ENCODE data around the gene PTPRN2.

Gene PTPRN2

GRCh38 chr7:157758468-157759245, 829.0 kb downstream of the PTPRN2 start:
- Histone ChIP-seq H3K36me3 (ENCODE audit: control insufficient read depth, insufficient read depth, low read length) (no peaks in the 10 kb centered on the region), H3K9ac (ENCODE audit: low read length) (no peak overlapping the region), H3K27me3 (ENCODE audit: control insufficient read depth, insufficient read depth, low read length) (no peaks in the 10 kb centered on the region), H3K4me3 (ENCODE audit: low read length) (no peak overlapping the region), H3K9me3 (ENCODE audit: control insufficient read depth, low read length) (no peaks in the 10 kb centered on the region), H3K4me1 (ENCODE audit: control insufficient read depth, insufficient read depth, low read length) (no peaks in the 10 kb centered on the region)

GRCh38 chr7:157757776-157758467, 829.7 kb downstream of the PTPRN2 start:
- no peak overlapping the region for H3K4me3 ChIP-seq (ENCODE audit: low read length)
- H3K4me1 ChIP-seq (ENCODE audit: control insufficient read depth, insufficient read depth, low read length) = no peaks in the 10 kb centered on the region
- H3K9ac ChIP-seq (ENCODE audit: low read length) = no peak overlapping the region
- H3K36me3 ChIP-seq (ENCODE audit: control insufficient read depth, insufficient read depth, low read length) = no peaks in the 10 kb centered on the region
- no peaks in the 10 kb centered on the region for H3K27me3 ChIP-seq (ENCODE audit: control insufficient read depth, insufficient read depth, low read length)
- no peaks in the 10 kb centered on the region for H3K9me3 ChIP-seq (ENCODE audit: control insufficient read depth, low read length)

GRCh38 chr7:157757211-157757610, 830.4 kb downstream of the PTPRN2 start:
- Histone ChIP-seq H3K27me3 (ENCODE audit: control insufficient read depth, insufficient read depth, low read length) (no peaks in the 10 kb centered on the region), H3K4me3 (ENCODE audit: low read length) (no peak overlapping the region), H3K4me1 (ENCODE audit: control insufficient read depth, insufficient read depth, low read length) (no peaks in the 10 kb centered on the region), H3K36me3 (ENCODE audit: control insufficient read depth, insufficient read depth, low read length) (no peaks in the 10 kb centered on the region), H3K9ac (ENCODE audit: low read length) (no peak overlapping the region), H3K9me3 (ENCODE audit: control insufficient read depth, low read length) (no peaks in the 10 kb centered on the region)

- H3K9ac ChIP-seq (ENCODE audit: low read length) = no peak overlapping the region
- no peaks in the 10 kb centered on the region for H3K27me3 ChIP-seq (ENCODE audit: control insufficient read depth, insufficient read depth, low read length)
- H3K9me3 ChIP-seq (ENCODE audit: control insufficient read depth, low read length) = no peaks in the 10 kb centered on the region
- no peaks in the 10 kb centered on the region for H3K36me3 ChIP-seq (ENCODE audit: control insufficient read depth, insufficient read depth, low read length)
- no peak overlapping the region for H3K4me3 ChIP-seq (ENCODE audit: low read length)
- H3K4me1 ChIP-seq (ENCODE audit: control insufficient read depth, insufficient read depth, low read length) = no peaks in the 10 kb centered on the region
These were observed 831.9 kb downstream of the PTPRN2 start for GRCh38 chr7:157755741-157756140.

- no peaks in the 10 kb centered on the region for H3K4me1 ChIP-seq (ENCODE audit: control insufficient read depth, insufficient read depth, low read length)
- no peaks in the 10 kb centered on the region for H3K27me3 ChIP-seq (ENCODE audit: control insufficient read depth, insufficient read depth, low read length)
- no peaks in the 10 kb centered on the region for H3K9me3 ChIP-seq (ENCODE audit: control insufficient read depth, low read length)
- no peak overlapping the region for H3K9ac ChIP-seq (ENCODE audit: low read length)
- no peaks in the 10 kb centered on the region for H3K36me3 ChIP-seq (ENCODE audit: control insufficient read depth, insufficient read depth, low read length)
- H3K4me3 ChIP-seq (ENCODE audit: low read length) = no peak overlapping the region
These were observed 833.2 kb downstream of the PTPRN2 start for GRCh38 chr7:157754416-157754790.

- H3K36me3 ChIP-seq (ENCODE audit: control insufficient read depth, insufficient read depth, low read length) = no peaks in the 10 kb centered on the region
- no peak overlapping the region for H3K4me3 ChIP-seq (ENCODE audit: low read length)
These were observed 833.8 kb downstream of the PTPRN2 start for GRCh38 chr7:157753713-157754415.

GRCh38 chr7:157752832-157753291, 834.8 kb downstream of the PTPRN2 start:
- Histone ChIP-seq H3K27me3 (ENCODE audit: control insufficient read depth, insufficient read depth, low read length) (no peaks in the 10 kb centered on the region), H3K9me3 (ENCODE audit: control insufficient read depth, low read length) (no peaks in the 10 kb centered on the region), H3K4me1 (ENCODE audit: control insufficient read depth, insufficient read depth, low read length) (no peaks in the 10 kb centered on the region), H3K9ac (ENCODE audit: low read length) (no peak overlapping the region), H3K4me3 (ENCODE audit: low read length) (no peak overlapping the region), H3K36me3 (ENCODE audit: control insufficient read depth, insufficient read depth, low read length) (no peaks in the 10 kb centered on the region)

More at GRCh38 chr7:157753713-157754415, 833.8 kb downstream of the PTPRN2 start:
- Histone ChIP-seq H3K4me1 (ENCODE audit: control insufficient read depth, insufficient read depth, low read length) (no peaks in the 10 kb centered on the region), H3K27me3 (ENCODE audit: control insufficient read depth, insufficient read depth, low read length) (no peaks in the 10 kb centered on the region), H3K9ac (ENCODE audit: low read length) (no peak overlapping the region), H3K9me3 (ENCODE audit: control insufficient read depth, low read length) (no peaks in the 10 kb centered on the region)

- Histone ChIP-seq H3K4me1 (ENCODE audit: control insufficient read depth, insufficient read depth, low read length) (no peaks in the 10 kb centered on the region), H3K36me3 (ENCODE audit: control insufficient read depth, insufficient read depth, low read length) (no peaks in the 10 kb centered on the region), H3K9me3 (ENCODE audit: control insufficient read depth, low read length) (no peaks in the 10 kb centered on the region), H3K9ac (ENCODE audit: low read length) (no peak overlapping the region), H3K27me3 (ENCODE audit: control insufficient read depth, insufficient read depth, low read length) (no peaks in the 10 kb centered on the region), H3K4me3 (ENCODE audit: low read length) (no peak overlapping the region)
These were observed 835.5 kb downstream of the PTPRN2 start for GRCh38 chr7:157751951-157752673.

GRCh38 chr7:157751406-157751805, 836.2 kb downstream of the PTPRN2 start:
- Histone ChIP-seq H3K4me3 (ENCODE audit: low read length) (no peak overlapping the region), H3K36me3 (ENCODE audit: control insufficient read depth, insufficient read depth, low read length) (no peaks in the 10 kb centered on the region), H3K4me1 (ENCODE audit: control insufficient read depth, insufficient read depth, low read length) (no peaks in the 10 kb centered on the region), H3K9me3 (ENCODE audit: control insufficient read depth, low read length) (no peaks in the 10 kb centered on the region), H3K9ac (ENCODE audit: low read length) (no peak overlapping the region), H3K27me3 (ENCODE audit: control insufficient read depth, insufficient read depth, low read length) (no peaks in the 10 kb centered on the region)

GRCh38 chr7:157750291-157750690, 837.3 kb downstream of the PTPRN2 start:
- H3K27me3 ChIP-seq (ENCODE audit: control insufficient read depth, insufficient read depth, low read length) = no peaks in the 10 kb centered on the region
- H3K9ac ChIP-seq (ENCODE audit: low read length) = no peak overlapping the region
- no peaks in the 10 kb centered on the region for H3K9me3 ChIP-seq (ENCODE audit: control insufficient read depth, low read length)
- no peaks in the 10 kb centered on the region for H3K4me1 ChIP-seq (ENCODE audit: control insufficient read depth, insufficient read depth, low read length)
- H3K4me3 ChIP-seq (ENCODE audit: low read length) = no peak overlapping the region
- H3K36me3 ChIP-seq (ENCODE audit: control insufficient read depth, insufficient read depth, low read length) = no peaks in the 10 kb centered on the region

GRCh38 chr7:157745721-157746709, 841.6 kb downstream of the PTPRN2 start:
- no peaks in the 10 kb centered on the region for H3K4me1 ChIP-seq (ENCODE audit: control insufficient read depth, insufficient read depth, low read length)
- H3K9me3 ChIP-seq (ENCODE audit: control insufficient read depth, low read length) = no peaks in the 10 kb centered on the region

More at GRCh38 chr7:157745721-157746709, 841.6 kb downstream of the PTPRN2 start:
- Histone ChIP-seq H3K36me3 (ENCODE audit: control insufficient read depth, insufficient read depth, low read length) (no peaks in the 10 kb centered on the region), H3K9ac (ENCODE audit: low read length) (no peak overlapping the region), H3K4me3 (ENCODE audit: low read length) (no peak overlapping the region), H3K27me3 (ENCODE audit: control insufficient read depth, insufficient read depth, low read length) (no peaks in the 10 kb centered on the region)

Data from mucosa of stomach (tissue), 1 donor.